Tongue (tissue), 2 donors: Measurements from ENCODE around the gene MORN3. TPM values are rescaled to one million over a fixed set of nuclear protein-coding genes. Genes with fewer than 3 reads are reported as not detected.
"Not testable (repeated sequence)": the region's sequence is repeated elsewhere in the genome, so short reads cannot be mapped to it uniquely, and the experiment has no call there.

Source experiments
- DNase-seq: peaks from one replicate; pipeline ENCODE4 v3.0.0-alpha.2; 2015
- total RNA-seq: library from RNA; depleted of rRNA; stranded (reverse); fragments of >200 nt; gene quantifications from one replicate; pipeline ENCODE4 v1.2.3, GENCODE V29; 2014

Gene MORN3
- total RNA-seq, 1 donor from 2014 or later, result 0.41 TPM

DNA sequence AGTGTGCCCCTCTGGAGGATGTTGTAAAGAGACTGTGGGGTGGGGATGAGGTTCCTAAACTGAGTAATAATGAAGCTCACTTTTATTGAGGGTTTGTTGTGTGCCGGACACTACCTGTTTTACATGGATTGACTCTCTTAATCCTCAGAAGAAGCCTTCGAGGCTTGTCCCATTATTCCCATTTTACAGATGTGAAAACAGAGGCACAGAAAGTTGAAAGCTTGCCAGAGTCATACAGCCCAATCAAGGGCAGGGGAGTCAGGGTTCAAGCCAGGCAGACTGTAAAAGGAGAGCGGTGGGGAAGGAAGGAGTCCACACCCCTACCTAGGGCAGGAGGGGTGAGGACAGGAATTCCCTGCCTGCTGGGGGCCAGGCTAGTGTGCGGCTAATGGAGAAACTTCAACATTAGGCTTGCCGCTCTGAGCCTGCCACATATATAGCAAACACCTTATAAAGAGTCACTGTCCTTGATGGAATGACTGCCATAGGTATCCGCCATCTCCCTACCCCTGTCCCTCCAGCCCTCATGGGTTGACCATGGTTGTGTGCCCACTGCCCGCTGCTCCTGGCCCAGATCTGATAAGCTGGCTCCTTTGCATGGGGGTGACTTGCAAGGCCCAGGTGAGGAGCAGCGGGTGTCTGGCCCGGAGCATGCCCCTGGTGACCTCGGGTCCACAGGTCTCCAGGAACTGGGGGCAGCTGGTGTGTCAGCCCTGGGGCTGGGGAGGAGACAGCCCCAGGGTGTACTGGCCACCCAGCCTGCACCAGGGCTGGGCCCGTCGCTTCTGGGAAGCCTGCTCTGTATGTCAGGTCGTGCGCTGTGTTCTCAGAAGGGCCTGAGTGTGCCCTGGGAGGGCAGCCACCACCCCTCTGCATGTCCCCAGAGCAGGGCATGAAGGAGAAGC lies 30.9 kb downstream of the MORN3 start:
- DNase-seq, result no peak

DNA sequence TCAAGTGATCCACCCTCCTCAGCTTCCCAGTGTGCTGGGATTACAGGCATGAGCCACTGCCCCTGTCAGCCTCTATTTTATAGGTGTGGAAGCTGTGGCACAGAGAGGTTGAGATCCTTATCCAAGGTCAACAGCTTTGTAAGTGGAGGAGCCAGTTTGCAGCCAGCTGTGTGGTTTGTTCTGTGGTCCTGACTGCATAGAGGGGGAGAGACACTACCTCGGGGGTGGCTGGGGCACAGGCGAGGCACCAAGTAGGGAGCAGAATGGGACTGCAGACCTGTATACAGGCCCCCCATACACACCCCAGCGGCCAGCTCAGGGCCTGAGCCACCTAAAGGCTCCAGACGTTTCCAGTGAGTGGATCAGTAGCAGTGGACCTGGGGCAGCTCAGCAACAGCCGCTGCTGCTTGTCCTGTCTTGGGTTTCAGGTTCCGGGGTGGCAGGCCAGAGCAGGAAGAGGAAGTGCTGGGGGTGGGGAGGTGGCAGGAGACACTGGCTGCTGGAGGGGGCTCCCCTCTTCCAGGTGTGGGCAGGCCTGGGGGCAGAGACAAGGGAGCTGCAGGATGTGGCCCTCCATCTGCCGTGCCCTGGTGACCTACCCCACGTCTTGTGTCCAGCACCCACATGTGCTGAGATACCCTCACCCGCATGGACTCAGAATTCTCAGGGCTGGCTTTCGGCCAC lies 32.1 kb downstream of the MORN3 start:
- no peak for DNase-seq

DNA sequence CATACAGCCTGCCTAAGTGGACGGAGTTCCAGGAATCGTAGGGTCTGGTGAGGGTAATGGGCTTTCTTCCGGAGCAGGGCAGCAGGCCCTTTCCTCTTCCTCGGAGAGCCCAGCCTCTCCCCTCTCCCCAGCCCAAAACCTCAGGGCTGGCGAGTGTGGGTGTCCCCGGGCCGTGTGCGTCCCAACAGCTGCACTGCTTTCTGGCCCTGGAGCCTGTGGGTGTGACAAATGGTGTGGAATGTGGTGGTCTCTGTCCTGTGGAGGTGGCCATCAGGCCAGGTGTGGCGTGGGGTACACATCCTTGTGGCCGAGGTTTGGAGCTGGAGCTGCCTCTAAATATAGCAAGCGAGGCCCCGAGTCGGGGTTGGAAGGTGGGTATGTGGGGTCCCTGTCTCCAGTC lies 34.6 kb downstream of the MORN3 start:
- DNase-seq, result no peak

DNA sequence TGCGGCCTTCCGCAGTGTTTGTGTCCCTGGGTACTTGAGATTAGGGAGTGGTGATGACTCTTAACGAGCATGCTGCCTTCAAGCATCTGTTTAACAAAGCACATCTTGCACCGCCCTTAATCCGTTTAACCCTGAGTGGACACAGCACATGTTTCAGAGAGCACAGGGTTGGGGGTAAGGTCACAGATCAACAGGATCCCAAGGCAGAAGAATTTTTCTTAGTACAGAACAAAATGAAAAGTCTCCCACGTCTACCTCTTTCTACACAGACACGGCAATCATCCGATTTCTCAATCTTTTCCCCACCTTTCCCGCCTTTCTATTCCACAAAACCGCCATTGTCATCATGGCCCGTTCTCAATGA lies 35.6 kb downstream of the MORN3 start:
- not testable (repeated sequence) for DNase-seq

DNA sequence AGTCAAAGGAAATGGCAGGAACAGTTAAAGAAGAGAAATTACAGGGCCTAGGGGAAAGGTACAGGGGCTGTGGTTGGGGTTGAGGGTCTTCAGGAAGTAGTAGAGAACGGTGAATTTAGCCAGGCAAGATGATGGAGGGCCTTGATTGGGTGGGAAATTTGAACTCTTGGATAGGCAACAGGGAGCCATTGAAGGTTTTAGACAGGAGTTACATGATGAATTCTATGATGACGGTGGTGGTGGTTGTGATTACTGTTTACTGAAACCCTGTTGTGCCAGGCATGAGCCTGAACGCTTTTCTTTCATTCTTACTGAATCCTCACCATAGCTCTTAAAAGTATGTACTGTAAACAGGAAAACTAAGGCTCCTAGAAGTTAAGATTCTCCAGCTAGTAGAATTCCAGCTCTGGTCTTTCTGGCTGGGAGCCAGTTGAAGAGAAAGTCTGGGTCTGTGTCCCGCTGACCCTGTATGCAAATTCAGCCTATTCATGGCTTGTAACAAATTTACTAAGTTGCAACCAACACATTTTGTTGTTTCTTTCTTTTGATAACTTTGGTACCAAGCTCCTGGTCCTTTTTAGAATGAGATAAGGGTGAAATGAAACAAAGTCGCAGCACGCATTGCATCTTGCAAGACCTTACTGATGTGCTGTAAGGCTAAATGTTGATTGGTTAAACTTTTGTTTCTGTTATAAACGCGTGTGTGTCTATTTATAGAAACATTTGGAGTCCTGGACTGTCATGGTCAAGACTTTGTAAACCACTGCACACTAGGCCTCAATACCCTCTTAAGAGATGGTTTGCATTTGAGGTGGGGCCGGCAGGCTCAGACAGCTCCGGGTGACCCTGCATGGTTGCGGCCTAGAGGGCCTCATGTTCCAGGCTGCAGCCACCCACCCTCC lies 37.1 kb downstream of the MORN3 start:
- no peak for DNase-seq

DNA sequence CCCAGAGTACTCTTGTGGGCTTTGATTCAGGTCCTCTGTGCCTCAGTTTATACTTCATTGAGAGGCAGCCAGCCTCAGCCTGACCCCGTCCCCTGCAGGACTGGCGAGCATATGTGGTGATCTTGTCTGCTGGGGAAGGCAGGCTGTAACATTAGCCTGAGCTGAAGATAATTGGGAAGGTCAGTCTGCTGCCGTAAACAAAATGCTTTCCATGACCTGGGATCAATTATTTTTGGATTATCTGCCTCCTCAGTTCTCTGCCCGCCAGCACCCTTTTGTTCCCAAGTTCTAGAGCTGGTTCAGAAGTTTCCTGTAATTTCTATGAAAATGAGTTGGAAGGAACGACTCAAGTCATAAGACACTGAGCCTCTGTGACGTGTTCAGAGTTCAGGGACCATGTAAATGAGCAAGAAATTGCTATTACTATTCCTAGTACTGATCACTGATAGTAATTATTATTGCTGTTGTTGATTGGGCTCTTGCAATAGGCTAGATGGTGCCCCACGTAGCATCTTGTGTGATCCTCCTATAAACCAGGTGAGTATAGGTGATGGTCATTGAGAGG lies 38.6 kb downstream of the MORN3 start:
- DNase-seq, result no peak

DNA sequence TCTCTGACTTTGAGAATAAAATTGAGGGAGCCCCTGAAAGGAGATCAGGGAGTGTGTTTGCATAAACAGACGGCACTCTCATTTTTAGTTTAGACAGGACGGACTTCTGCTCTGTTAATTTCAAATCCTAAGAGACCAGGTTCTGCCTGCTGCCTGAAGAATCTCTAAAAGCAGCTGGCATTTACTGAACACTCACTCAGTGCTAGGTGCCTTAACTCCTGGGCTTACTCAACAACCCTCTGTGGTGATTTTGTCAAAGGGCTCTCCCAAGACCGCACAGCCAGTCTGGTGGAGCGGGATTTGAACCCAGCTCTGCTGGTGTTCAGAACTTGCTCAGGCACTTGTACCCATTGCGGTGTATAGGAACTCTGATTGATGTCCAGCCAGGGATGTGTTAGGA lies 40.9 kb downstream of the MORN3 start:
- DNase-seq, result no peak

DNA sequence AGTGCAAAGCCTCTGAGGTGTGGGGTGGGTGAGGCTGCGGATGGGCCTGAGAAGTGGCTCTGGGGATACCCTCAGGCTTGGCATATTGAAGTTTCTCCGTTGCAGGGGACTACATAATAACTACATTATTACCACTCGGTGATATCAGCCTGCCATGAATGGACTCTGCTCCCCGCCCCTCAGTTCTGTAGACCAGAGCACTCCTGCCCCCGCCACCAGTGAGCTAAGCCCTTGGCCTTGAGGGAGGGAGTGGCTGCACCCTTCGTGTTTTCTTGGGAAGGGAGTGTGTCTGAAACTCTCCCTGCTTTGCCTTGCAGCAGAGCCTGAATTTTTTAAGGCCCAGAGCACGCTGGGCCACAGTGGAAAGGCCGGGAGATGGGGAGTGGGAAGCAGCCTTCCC lies 41.4 kb downstream of the MORN3 start:
- no peak for DNase-seq

DNA sequence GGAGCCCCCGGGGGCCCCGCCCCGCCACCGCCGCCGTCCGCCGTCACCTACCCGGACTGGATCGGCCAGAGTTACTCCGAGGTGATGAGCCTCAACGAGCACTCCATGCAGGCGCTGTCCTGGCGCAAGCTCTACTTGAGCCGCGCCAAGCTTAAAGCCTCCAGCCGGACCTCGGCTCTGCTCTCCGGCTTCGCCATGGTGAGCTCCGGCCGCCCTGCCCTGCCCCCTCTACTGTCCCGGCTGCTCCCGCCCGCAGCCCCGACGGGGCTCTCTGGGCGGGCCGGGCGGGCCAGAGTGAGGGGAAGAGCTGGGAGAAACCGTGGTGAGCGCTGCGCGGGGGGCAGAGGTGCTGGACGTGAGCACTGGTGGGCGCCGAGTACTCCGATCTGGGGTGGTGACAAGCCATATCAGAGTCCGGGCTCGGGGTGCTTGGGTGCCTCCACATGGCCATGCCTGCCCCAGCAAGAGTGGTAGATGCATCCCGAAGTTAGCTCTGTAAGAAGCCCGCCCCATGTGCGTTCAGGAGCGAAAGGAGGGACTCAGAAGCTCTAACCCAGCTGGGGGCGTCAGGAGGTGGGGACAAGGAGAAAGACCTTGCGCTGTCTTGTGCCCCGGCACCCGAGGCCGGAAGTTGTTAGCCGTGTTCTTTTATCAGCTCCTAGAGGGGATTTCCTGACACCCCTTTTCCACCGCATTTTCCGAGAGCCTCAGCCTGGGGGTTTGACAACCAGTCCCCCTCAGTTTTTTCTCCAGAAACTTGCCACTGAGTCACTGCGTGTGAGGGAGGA lies 42.4 kb downstream of the MORN3 start:
- DNase-seq, result peak; percentile 74

DNA sequence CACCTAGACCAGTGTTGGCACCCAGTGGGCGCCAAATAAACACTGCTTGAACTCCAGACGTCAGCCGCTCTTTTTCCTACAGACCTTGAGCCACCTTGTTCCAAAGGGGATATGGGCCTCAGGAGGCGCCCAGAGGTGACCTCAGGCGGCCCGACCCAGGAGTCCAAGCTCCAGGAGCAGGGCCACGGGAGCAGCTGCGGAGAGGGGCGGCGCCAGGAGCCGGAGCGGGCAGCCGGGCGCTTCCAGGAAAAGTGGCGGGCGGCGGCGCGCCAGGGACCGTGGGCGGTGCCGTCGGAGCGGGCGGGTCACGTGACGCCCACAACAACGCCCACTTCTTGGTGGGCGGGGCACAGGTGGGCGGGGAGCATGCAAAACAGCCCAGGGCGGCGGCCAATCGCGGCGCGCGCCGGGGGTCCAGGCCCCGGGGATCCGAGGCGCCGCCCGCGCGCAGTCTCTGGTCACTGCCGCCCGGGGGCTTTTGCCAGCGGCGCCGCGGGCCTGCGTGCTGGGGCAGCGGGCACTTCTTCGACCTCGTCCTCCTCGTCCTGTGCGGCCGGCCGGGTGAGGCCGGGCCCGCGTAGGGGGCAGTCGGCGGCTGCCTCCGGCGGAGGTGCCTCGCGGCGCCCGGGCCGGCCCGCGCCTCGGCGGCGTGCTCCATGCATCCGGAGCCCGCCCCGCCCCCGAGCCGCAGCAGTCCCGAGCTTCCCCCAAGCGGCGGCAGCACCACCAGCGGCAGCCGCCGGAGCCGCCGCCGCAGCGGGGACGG lies 43.2 kb downstream of the MORN3 start, which contains the start of gene ORAI1:
Gene ORAI1, plus strand, starts transcription at position 444 of the 766 bp plus-strand sequence.
- DNase-seq, result peak; percentile 98

DNA sequence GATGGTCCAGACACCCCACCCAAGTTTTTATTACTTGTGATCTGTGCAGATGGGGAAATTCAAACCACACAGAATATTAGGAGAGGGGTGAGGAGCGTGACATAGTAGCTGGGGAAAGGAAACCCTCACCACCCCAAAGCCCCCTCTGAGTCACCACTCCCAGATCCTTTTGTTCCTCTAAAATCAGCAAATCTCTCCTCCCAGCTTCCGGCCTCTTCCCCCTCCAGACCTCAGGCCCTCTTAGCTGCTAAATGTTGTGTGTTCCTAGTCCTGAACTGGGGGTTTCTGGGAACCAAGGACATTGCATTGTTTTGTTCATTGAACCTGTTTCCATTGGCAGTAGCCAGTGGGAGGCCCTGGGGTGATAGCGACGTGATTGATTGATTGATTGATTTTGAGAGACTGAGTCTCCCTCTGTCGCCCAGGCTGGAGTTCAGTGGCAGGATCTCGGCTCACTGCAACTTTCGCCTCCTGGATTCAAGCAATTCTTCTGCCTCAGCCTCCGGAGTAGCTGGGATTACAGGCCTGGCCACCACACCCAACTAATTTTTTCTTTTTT lies 49.0 kb downstream of the MORN3 start:
- DNase-seq, result no peak

DNA sequence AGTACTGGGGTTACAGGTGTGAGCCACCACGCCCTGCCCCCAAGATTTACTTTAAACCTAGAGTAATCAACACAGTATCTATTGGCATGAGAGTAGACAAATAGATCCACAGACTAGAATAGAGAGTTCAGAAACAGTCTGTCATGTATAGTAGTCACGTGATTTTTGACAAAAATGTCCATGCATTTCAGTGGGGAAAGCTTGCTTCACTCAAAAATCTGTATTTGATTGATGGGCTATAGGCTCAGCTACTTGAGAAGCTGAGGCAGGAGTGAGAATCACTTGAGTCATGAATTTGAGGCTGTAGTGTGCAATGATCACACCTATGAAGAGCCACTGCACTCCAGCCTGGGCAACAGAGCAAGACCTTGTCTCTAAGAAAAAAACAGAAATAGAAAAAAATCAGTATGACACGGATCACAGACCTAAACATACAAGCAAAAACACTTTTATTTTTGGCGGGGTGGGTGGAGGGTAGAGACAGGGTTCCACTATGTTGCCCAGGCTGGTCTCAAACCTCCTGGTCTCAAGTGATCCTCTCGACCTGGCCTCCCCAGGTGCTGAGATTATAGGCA lies 50.7 kb downstream of the MORN3 start:
- no peak for DNase-seq

DNA sequence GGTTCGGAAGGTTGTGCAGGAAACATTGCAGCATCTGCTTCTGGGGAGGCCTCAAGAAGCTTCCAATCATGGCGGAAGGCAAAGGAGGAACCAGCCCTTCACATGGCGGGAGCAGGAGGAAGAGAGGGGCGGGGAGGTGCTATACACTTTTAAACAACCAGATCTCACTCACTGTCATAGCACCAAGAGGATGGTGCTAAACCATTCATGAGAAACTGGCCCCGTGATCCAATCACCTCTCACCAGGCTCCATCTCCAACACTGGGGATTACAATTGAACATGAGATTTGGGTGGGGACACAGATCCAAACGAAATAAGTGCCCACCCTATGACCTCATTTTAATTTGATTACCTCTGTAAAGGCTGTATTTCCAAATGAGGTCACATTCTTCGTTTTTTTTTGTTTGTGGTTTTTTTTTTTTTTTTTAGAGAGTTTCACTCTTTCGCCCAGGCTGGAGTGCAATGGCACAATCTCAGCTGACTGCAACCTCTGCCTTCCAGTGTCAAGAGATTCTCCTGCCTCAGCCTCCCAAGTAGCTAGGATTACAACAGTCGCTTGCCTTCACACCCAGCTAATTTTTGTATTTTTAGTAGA lies 54.5 kb downstream of the MORN3 start:
- DNase-seq, result no peak

DNA sequence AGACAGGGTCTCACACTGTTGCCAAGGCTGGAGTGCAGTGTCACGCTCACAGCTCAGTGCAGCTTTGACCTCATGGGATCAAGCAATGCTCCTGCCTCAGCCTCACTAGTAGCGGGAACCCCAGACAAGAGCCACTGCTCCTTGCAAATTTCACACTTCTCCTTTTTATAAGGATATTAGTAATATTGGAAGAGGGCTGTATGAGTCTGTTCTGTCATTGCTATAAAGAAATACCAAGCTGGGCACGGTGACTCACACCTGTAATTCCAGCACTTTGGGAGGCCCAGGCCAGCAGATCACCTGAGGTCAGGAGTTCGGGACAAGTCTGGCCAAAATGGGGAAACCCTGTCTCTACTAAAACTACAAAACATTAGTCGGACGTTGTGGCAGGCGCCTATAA lies 56.0 kb downstream of the MORN3 start:
- DNase-seq, result no peak

DNA sequence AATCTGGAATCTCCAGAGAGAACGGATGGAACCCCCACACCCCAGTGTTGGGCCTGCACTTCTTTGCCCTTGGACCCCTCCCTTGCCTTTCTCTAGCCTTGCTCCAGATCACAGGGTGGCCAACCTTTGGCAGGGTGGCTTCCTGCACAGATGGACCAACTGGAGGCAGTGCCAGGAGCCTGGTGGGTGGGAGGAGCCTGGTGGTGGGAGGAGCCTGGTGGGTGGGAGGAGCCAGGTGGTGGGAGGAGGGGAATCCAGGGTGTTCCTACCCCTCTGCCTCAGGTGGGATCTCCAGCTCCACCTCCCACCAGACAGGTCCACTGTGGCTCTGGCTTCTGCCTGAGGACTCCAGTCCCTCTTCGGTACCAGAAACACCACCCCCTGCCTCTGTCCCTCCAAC lies 58.1 kb downstream of the MORN3 start:
- DNase-seq, result no peak

DNA sequence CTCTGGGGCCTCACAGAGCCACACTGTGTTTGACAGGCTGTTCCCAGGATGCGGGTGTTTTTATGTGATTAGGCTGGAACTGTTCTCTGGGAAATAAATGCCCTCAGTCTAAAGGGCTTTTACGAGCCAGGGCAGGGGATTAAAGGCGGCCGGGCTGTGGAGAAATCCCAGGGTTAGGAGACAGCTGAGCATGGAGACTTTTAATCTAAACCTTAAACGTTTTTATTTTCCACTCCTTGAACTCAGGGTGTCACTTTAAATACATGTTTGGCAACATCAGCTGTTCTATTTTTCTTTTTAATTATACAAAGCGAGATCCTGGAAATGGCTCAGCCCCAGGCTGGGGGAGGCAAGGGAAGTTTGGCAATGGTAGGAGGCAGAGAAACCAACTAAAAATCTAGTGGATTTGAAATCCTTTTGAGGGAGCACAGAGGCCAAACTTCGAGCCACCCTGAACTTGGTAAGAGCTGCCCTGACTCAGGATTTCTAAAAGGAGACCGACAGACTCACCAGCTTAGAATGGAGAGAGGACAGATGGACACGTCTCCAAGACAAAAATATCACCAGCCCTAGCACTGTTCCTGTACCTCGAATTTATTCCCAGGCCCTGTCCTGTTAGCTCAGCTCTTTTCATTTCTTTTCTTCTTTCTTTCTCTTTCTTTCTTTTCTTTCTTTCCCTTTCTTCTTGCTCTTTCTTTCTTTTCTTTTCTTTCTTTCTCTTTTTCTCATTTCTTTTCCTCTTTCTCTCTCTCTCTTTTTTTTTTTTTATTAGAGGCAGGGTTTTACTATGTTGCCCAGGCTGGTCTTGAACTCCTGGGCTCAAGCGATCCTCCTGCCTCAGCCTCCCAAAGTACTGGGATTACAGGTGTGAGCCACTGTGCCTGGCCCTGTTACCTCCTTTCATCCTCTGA lies 59.0 kb downstream of the MORN3 start:
- peak; percentile 53 for DNase-seq

DNA sequence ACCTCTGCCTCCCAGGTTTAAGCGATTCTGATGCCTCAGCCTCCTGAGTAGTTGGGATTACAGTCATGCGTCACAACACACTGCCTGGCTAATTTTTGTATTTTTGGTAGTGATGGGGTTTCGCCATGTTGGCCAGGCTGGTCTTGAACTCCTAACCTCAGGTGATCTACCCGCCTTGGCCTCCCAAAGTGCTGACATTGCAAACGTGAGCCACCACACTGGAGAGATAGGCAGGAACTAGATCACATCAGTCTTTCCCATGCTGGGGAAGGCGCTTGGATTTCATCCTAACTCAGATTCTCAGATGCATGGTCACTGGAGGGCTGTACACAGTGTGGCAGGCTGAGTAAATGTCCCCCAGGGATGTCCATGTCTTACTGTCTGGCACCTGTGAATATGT lies 61.2 kb downstream of the MORN3 start:
- no peak for DNase-seq

DNA sequence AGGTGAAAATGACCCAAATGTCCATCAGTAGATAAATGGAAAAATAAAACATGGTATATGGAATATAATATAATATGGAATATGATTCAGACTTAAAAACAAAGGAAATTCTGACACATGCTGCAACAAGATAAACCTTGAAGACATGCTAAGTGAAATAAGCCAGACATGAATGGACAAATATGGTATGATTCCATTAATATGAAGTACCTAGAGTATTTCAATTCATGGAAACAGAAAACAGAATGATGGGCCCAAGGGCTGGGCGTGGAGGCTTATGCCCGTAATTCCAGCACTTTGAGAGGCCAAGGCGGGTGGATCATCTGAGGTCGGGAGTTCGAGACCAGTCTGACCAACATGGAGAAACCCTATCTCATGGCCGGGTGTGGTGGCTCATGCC lies 65.9 kb downstream of the MORN3 start:
- no peak for DNase-seq
